Fibroblast of lung (primary cell): ENCODE results near the gene LETMD1. TPM values are rescaled to one million over a fixed set of nuclear protein-coding genes. Genes with fewer than 3 reads are reported as not detected.
A peak's percentile ranks its signal among the peaks of the same experiment; 100 is the strongest.

ENCODE experiments used
- DNase-seq, 2 donors: peaks; one replicate each; pipeline versions ENCODE4 v3.0.0 to v3.0.0-alpha.2; 2010; ENCODE audit warnings: low read depth in 2 of 2
- H2AFZ ChIP-seq: 2 replicates; pipeline ENCODE4 v1.5.1; 2012; ENCODE audit warnings: low read length, control low read depth, inconsistent platforms
- H3K27ac ChIP-seq: 2 replicates; pipeline ENCODE4 v1.5.1; 2011; ENCODE audit warnings: low read length, control low read depth; ENCODE audit not compliant: insufficient read depth
- H3K27me3 ChIP-seq: 2 replicates; pipeline ENCODE4 v1.5.1; 2011; ENCODE audit warnings: mild to moderate bottlenecking, low read length; ENCODE audit not compliant: control insufficient read depth, insufficient read depth
- H3K36me3 ChIP-seq: 2 replicates; pipeline ENCODE4 v1.5.1; 2011; ENCODE audit warnings: low read length; ENCODE audit not compliant: control insufficient read depth, insufficient read depth
- H3K4me1 ChIP-seq: 2 replicates; pipeline ENCODE4 v1.5.1; 2011; ENCODE audit warnings: low read length; ENCODE audit not compliant: control insufficient read depth, insufficient read depth; ENCODE audit errors: extremely low read depth
- H3K4me2 ChIP-seq: 2 replicates; pipeline ENCODE4 v1.5.1; 2011; ENCODE audit warnings: low read length, control low read depth; ENCODE audit not compliant: insufficient read depth; ENCODE audit errors: extremely low read depth
- H3K4me3 ChIP-seq, 4 experiments: fragments of 200-600 bp in 1 of 4; sonication (generic) in 1 of 4; replicated peaks in 1 of 4; 2 replicates each; pipeline ENCODE4 v1.5.1; 2011 to 2016; ENCODE audit warnings: low read length in 4 of 4, low read depth in 3 of 4, mild to moderate bottlenecking in 3 of 4, control low read depth in 2 of 4, inconsistent platforms in 1 of 4, mixed read lengths in 1 of 4; ENCODE audit not compliant: insufficient read depth in 1 of 4; ENCODE audit errors: control extremely low read depth in 1 of 4
- H3K79me2 ChIP-seq: 2 replicates; pipeline ENCODE4 v1.5.1; 2012; ENCODE audit warnings: mild to moderate bottlenecking, low read length, inconsistent platforms; ENCODE audit not compliant: control insufficient read depth, insufficient read depth
- H3K9ac ChIP-seq: 2 replicates; pipeline ENCODE4 v1.5.1; 2011; ENCODE audit warnings: mild to moderate bottlenecking, low read length, control low read depth; ENCODE audit not compliant: insufficient read depth
- H3K9me3 ChIP-seq: 2 replicates; pipeline ENCODE4 v1.5.1; 2012; ENCODE audit warnings: low read depth, low read length; ENCODE audit not compliant: control insufficient read depth, insufficient read depth
- H4K20me1 ChIP-seq: 2 replicates; pipeline ENCODE4 v1.5.1; 2011; ENCODE audit warnings: low read length; ENCODE audit not compliant: control insufficient read depth, insufficient read depth; ENCODE audit errors: extremely low read depth
- EZH2 ChIP-seq: IDR thresholded peaks from 2 replicates; pipeline ENCODE4 v1.5.1; 2012; ENCODE audit warnings: low read length, control low read depth, mild to moderate bottlenecking; ENCODE audit errors: missing control alignments
- polyA plus RNA-seq, 2 donors: library from polyadenylated mRNA; depleted of rRNA in 1 of 2; stranded (reverse) in 1 of 2; unstranded in 1 of 2; fragments of >200 nt; gene quantifications; 2 replicates each; pipeline ENCODE4 v1.2.1, GENCODE V29; 2011 to 2012; ENCODE audit warnings: missing spikeins in 1 of 2
- total RNA-seq: library from RNA; depleted of rRNA; stranded (reverse); fragments of >200 nt; gene quantifications from 2 replicates; pipeline ENCODE4 v1.2.1, GENCODE V29; 2014
- TF ChIP-seq, protein P1 (sequence below), 2 donors: IDR thresholded peaks in 1 of 2; conservative IDR thresholded peaks in 1 of 2; 1 replicate in 1 of 2; 2 replicates in 1 of 2; pipeline ENCODE4 v1.5.1; 2011 to 2012; ENCODE audit warnings: low read length in 2 of 2, control low read depth in 1 of 2, inconsistent platforms in 1 of 2, low read depth in 1 of 2, mild to moderate bottlenecking in 1 of 2

The LETMD1 gene
- total and polyA plus RNA-seq, 2 donors (not counting 1 experiment from before 2014, with no cell fraction given) = 45.9 to 59.9 TPM

DNA sequence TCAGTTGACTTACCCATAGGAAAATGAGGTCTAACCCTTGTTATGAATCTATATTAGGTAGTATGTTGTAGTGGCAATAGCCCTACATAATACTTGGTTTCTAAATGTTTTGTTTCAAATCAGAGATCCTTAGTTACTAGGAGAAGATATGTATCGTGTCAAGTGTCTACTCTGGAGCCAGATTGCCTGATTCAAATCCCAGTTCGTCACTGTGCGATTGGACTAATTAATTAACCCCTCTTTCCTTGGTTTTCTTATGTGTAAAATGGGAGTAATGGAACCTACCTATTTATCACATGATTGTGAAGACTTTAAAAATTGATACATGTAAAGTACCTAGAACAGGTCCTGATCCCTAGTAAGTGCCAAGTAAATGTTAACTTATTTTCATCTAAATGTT lies 1.4 kb downstream of the LETMD1 start:
- no peak overlapping the region for H2AFZ ChIP-seq
- no peaks in the 10 kb centered on the region for H3K9me3 ChIP-seq
- H3K36me3 ChIP-seq = peaks cover 3% of the 10 kb centered on the region
- no peaks in the 10 kb centered on the region for H3K27me3 ChIP-seq
- H3K4me3 ChIP-seq = peak overlapping the region; percentile 86 to 99 (median 92)
- H3K4me2 ChIP-seq = peak overlapping the region; percentile 99
- TF ChIP-seq, protein P1, sequence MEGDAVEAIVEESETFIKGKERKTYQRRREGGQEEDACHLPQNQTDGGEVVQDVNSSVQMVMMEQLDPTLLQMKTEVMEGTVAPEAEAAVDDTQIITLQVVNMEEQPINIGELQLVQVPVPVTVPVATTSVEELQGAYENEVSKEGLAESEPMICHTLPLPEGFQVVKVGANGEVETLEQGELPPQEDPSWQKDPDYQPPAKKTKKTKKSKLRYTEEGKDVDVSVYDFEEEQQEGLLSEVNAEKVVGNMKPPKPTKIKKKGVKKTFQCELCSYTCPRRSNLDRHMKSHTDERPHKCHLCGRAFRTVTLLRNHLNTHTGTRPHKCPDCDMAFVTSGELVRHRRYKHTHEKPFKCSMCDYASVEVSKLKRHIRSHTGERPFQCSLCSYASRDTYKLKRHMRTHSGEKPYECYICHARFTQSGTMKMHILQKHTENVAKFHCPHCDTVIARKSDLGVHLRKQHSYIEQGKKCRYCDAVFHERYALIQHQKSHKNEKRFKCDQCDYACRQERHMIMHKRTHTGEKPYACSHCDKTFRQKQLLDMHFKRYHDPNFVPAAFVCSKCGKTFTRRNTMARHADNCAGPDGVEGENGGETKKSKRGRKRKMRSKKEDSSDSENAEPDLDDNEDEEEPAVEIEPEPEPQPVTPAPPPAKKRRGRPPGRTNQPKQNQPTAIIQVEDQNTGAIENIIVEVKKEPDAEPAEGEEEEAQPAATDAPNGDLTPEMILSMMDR (conservative IDR thresholded peaks at IDR 0.05 in 1 of 2, IDR thresholded peaks at IDR 0.05 in 1 of 2; ENCODE audit: low read depth in 1 of 2, low read length in 2 of 2) = no peak
- no peak for TF ChIP-seq EZH2
- no peak overlapping the region for H3K9ac ChIP-seq
- no peaks in the 10 kb centered on the region for H4K20me1 ChIP-seq
- peaks cover 5% of the 10 kb centered on the region for H3K4me1 ChIP-seq
- DNase-seq = no peak
- H3K27ac ChIP-seq = no peak overlapping the region
- peaks cover 17% of the 10 kb centered on the region for H3K79me2 ChIP-seq

DNA sequence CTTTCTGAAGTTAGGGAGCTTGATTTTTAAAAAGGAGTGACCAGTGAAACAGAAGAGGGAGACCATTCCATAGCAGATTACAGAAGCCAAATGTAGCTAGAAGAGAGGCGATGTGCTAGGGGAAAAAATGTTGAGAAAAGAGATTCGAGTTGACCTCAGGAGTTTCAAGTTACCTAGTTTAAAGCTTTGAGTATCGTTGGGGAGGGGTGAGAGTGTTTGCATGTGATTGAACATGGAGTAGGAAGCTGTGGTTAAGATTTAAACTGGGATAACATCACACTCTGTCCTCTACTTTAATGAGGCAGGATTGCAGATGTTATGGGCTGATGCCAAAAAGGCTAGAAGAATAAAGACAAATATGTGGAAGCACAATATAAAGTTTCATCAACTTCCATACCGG lies 3.7 kb downstream of the LETMD1 start:
- Histone ChIP-seq H3K27ac (no peak overlapping the region), H3K4me1 (peaks cover 5% of the 10 kb centered on the region), H3K9me3 (no peaks in the 10 kb centered on the region), H3K4me2 (no peak overlapping the region), H3K36me3 (peaks cover 5% of the 10 kb centered on the region), H2AFZ (no peak overlapping the region), H3K4me3 (no peak overlapping the region), H4K20me1 (no peaks in the 10 kb centered on the region), H3K9ac (no peak overlapping the region), H3K27me3 (no peaks in the 10 kb centered on the region), H3K79me2 (peaks cover 17% of the 10 kb centered on the region)
- DNase-seq = no peak
- TF ChIP-seq, protein P1 (conservative IDR thresholded peaks at IDR 0.05 in 1 of 2, IDR thresholded peaks at IDR 0.05 in 1 of 2; ENCODE audit: low read depth in 1 of 2, low read length in 2 of 2) = no peak
- TF ChIP-seq EZH2 = no peak

DNA sequence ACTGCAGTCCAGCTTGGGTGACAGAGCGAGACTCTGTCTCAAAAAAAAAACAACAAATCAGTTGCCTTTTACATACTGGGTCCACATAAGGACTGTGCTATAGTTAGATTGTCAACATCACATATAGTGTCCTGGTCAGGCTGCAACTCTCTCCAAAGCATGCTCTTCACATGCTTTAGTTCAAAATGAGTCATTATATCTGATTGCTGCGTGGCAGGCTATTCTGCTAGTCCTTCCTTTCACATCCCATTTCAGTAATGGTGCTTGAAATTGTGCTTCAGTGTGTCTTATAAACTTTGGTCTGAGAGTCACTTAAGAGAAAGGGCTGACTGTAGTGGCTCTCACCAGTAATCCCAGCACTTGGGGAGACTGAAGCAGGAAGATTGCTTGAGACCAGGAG lies 6.9 kb downstream of the LETMD1 start:
- H3K27ac ChIP-seq = no peak overlapping the region
- H3K36me3 ChIP-seq = peaks cover 11% of the 10 kb centered on the region
- no peak overlapping the region for H3K4me2 ChIP-seq
- no peaks in the 10 kb centered on the region for H3K9me3 ChIP-seq
- no peak overlapping the region for H2AFZ ChIP-seq
- no peak for DNase-seq
- H4K20me1 ChIP-seq = no peaks in the 10 kb centered on the region
- no peaks in the 10 kb centered on the region for H3K79me2 ChIP-seq
- H3K4me3 ChIP-seq = no peak overlapping the region
- no peaks in the 10 kb centered on the region for H3K4me1 ChIP-seq
- TF ChIP-seq, protein P1 (conservative IDR thresholded peaks at IDR 0.05 in 1 of 2, IDR thresholded peaks at IDR 0.05 in 1 of 2; ENCODE audit: low read depth in 1 of 2, low read length in 2 of 2) = no peak
- TF ChIP-seq EZH2 = no peak
- H3K9ac ChIP-seq = no peak overlapping the region
- H3K27me3 ChIP-seq = no peaks in the 10 kb centered on the region
